KOPT-K1 (cell line): ENCODE results near the gene ZBTB46.

ENCODE experiments used
- H3K27ac ChIP-seq: fragments of 200-600 bp; sonication (generic); 2 replicates; pipeline ENCODE4 v1.5.1; 2016; ENCODE audit warnings: antibody characterized with exemption, mild to moderate bottlenecking, low read depth, low read length; ENCODE audit not compliant: poor library complexity, severe bottlenecking
- H3K36me3 ChIP-seq: fragments of 200-600 bp; sonication (generic); 2 replicates; pipeline ENCODE4 v1.5.1; 2017; ENCODE audit warnings: antibody characterized with exemption, mild to moderate bottlenecking, low read length, moderate library complexity; ENCODE audit not compliant: insufficient read depth
- H3K9me3 ChIP-seq: fragments of 200-600 bp; sonication (generic); 2 replicates; pipeline ENCODE4 v1.5.1; 2017; ENCODE audit warnings: antibody characterized with exemption, low read length, mild to moderate bottlenecking; ENCODE audit not compliant: insufficient read depth, poor library complexity, severe bottlenecking

Gene ZBTB46

GRCh38 chr20:63748934-63749270 lies 82.2 kb downstream of the ZBTB46 start:
- H3K27ac ChIP-seq = no peak overlapping the region
- H3K9me3 ChIP-seq = no peaks in the 10 kb centered on the region
- no peaks in the 10 kb centered on the region for H3K36me3 ChIP-seq

GRCh38 chr20:63748070-63748933 lies 82.8 kb downstream of the ZBTB46 start:
- no peaks in the 10 kb centered on the region for H3K36me3 ChIP-seq
- H3K27ac ChIP-seq = no peak overlapping the region
- H3K9me3 ChIP-seq = no peaks in the 10 kb centered on the region

- H3K27ac ChIP-seq = no peak overlapping the region
- H3K9me3 ChIP-seq = no peaks in the 10 kb centered on the region
- no peaks in the 10 kb centered on the region for H3K36me3 ChIP-seq
Observed at GRCh38 chr20:63747622-63748069, 83.4 kb downstream of the ZBTB46 start.

GRCh38 chr20:63746751-63747315 lies 84.2 kb downstream of the ZBTB46 start:
- Histone ChIP-seq H3K9me3 (no peaks in the 10 kb centered on the region), H3K27ac (no peak overlapping the region), H3K36me3 (peaks cover 5% of the 10 kb centered on the region; the same call in 1 of the 2 replicates)

DNA sequence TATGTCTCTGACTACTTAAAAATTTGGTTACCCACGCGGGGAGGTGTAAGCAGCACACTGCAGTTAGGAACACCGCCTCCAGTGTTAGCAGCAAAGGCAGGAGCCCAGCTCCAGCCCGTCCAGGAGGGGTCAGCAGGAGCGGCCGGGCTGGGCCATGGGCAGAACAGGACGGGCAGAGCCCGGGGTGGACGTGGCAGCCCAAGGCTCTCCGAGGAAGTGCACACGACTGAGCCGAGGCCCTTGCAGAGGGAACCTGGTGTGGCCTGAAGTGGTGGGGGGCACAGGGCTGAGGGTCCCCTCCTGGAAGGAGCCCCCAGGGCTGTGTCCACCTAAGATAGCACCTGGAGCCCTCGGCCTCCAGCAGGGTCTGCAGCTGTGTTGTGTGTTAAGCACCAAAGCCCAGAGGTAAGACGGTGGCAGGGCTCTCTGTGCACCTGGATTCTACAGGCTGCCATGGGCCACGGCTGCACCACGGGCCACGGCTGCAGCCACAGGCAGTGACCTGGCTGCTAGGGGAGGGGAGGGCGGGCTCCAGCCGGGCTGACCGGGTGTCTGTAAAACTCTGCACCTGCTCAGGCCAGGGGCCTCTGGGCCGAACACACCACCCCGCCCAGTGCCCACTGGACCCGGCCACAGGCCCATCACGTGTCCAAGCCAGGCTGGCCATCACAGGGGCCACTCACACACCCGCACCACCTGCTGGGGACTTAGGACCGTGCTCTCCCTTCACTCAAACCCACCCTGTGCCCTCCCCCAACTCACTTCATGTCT lies 84.9 kb downstream of the ZBTB46 start:
- H3K27ac ChIP-seq = no peak overlapping the region
- no peaks in the 10 kb centered on the region for H3K9me3 ChIP-seq
- H3K36me3 ChIP-seq = peaks cover 5% of the 10 kb centered on the region; the same call in 1 of the 2 replicates

DNA sequence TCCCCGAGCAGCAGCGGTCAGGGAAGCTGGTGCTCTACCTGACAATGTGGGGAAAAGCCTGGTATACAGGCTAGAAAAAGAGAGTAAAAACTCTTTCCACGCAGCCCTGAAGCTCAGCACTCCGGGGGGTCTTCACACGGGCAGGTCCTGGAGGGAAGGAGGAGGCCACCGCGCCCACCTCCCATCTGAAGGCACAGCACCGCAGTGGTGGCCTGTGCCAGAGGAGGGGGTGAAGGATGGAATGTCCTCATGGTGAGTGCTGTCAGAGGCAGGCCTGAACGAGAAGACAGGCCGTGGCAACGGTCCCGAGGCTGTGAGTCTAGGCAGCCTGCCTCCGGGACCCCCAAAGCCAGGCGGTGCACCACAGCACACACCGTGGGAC lies 85.6 kb downstream of the ZBTB46 start:
- H3K36me3 ChIP-seq = peaks cover 5% of the 10 kb centered on the region; the same call in 1 of the 2 replicates
- no peak overlapping the region for H3K27ac ChIP-seq
- H3K9me3 ChIP-seq = no peaks in the 10 kb centered on the region

DNA sequence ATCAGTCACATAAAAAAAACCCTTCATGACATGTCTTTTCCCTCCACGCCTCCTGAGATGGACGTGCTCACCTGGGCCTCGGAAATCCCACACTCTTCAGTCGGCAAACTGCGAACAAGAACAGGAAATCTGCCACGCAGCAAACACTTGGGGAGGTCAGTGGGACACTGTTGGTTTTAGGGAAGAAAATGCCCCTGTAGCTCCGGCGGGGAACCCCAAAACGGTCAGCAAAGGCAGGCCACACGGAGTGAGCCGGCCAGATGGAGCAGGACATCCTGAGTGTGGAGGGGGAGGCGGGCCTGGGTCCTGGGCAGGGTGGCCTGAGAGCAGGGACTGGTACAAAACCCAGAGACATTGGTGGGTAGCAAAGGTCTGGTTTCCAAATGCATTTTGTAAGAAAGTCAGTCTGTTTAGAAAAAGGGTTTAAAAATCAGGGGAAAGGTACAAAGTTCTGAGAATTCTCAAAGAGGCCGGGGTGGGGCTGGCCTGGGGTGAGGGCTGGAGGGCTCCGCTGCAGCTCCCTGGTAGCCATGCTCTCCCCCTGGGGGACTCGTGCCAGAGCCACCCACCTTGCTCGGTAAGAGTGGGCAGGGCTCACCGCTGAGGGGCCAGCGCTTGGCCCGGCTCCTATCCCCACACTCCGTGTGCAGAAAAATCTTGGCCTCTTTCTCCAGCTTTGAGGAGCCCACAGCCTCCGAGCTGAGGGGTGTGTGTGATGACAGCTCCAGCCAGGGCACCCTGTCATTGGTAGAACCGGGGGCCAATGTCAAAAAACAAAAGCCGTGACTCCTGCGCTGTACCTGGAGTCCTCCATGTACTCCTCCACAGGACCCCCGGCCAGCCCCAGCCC lies 86.3 kb downstream of the ZBTB46 start:
- no peak overlapping the region for H3K27ac ChIP-seq
- peaks cover 5% of the 10 kb centered on the region; the same call in 1 of the 2 replicates for H3K36me3 ChIP-seq
- no peaks in the 10 kb centered on the region for H3K9me3 ChIP-seq

GRCh38 chr20:63744158-63744557 lies 86.9 kb downstream of the ZBTB46 start:
- peaks cover 5% of the 10 kb centered on the region; the same call in 1 of the 2 replicates for H3K36me3 ChIP-seq
- H3K9me3 ChIP-seq = no peaks in the 10 kb centered on the region
- no peak overlapping the region for H3K27ac ChIP-seq

- Histone ChIP-seq H3K27ac (no peak overlapping the region), H3K9me3 (no peaks in the 10 kb centered on the region), H3K36me3 (peaks cover 8% of the 10 kb centered on the region; the same call in 1 of the 2 replicates)
Observed at GRCh38 chr20:63743210-63743970, 87.7 kb downstream of the ZBTB46 start.

- Histone ChIP-seq H3K9me3 (no peaks in the 10 kb centered on the region), H3K27ac (no peak overlapping the region), H3K36me3 (peaks cover 8% of the 10 kb centered on the region; the same call in 1 of the 2 replicates)
Observed at GRCh38 chr20:63742381-63743024, 88.6 kb downstream of the ZBTB46 start.

DNA sequence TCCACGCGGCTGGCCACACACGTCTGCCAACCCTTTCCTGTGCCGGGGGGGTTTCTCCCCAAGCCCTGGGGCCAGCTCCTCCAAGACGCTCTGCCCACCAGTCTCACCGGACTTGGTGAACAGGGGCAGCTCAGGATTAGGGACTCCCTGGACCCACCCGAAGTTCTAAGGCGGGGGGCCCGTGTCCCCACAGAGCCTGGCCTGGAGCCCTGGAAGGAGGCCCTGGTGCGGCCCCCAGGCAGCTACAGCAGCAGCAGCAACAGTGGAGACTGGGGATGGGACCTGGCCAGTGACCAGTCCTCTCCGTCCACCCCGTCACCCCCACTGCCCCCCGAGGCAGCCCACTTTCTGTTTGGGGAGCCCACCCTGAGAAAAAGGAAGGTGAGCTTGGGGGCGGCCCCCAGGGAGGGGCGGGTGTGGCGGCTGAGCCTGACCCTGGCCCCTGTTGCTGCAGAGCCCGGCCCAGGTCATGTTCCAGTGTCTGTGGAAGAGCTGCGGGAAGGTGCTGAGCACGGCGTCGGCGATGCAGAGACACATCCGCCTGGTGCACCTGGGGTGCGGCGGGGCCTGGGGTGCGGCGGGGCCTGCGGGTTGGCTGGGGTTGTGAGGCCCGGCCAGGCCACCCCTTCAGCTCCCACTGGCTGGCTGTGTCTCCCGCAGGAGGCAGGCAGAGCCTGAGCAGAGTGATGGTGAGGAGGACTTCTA lies 89.2 kb downstream of the ZBTB46 start:
- peaks cover 8% of the 10 kb centered on the region; the same call in 1 of the 2 replicates for H3K36me3 ChIP-seq
- no peak overlapping the region for H3K27ac ChIP-seq

DNA sequence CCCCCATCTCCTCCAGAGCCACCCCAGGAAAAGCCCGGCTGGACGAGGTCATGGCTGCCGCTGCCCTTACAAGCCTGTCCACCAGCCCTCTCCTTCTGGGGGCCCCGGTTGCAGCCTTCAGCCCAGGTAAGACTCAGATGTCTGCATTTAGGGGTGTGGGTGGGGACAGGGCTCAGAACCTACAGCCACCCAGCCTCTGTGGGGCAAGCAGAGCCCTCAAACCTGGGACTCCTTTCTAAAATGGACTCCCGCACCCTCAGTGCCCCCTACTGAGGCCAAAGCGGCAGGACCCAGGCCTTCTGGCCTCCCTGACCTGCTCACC lies 89.7 kb downstream of the ZBTB46 start:
- H3K9me3 ChIP-seq = no peaks in the 10 kb centered on the region
- peaks cover 8% of the 10 kb centered on the region; the same call in 1 of the 2 replicates for H3K36me3 ChIP-seq
- no peak overlapping the region for H3K27ac ChIP-seq

More for the DNA sequence above, 89.2 kb downstream of the ZBTB46 start:
- no peaks in the 10 kb centered on the region for H3K9me3 ChIP-seq

DNA sequence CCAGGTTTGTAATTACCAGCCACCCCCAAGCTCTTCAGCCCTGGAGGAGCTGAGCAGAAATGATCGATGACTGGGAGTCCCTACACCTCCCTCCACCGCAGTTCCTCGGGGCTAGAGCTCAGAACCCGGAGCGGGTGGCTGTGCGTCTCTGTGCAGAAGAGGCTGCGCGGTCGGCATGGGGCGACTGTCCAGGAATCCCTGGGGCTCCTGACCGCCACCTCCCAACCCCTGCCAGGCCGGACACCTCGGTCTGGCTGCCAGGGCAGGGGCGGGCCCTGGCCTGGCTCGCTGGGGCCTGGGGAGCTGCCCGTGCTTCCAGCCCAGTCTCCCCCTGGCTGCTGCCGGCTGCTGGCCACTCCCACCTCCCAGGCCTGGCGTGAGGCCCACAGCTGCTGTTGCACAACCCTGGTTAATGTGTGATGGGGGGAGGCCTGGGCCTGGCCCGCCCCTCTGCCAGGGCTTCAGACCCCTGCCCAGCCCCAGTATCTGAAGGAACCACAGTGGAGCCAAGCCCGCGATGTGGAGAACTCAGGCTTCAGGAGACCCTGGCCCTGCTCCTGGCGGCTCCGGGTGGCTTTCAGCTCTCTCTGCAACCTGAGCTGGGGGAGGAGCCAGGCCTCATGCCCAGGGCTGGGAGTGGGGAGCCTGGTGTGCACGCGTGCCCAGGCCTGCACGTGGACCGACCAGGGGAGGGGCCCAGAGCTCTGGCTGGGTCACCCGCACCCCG lies 90.3 kb downstream of the ZBTB46 start:
- Histone ChIP-seq H3K27ac (no peak overlapping the region), H3K9me3 (no peaks in the 10 kb centered on the region), H3K36me3 (peaks cover 11% of the 10 kb centered on the region)
